Panc1 (cell line): ENCODE results near the gene POLR3K. TPM values are rescaled to one million over a fixed set of nuclear protein-coding genes. Genes with fewer than 3 reads are reported as not detected.

Experiments
- ATAC-seq: fragments of 200-7000 bp; cut with Tn5 transposase; 2 replicates; pipeline ENCODE4 v1.9.1; 2020; ENCODE audit warnings: mild to moderate bottlenecking, moderate library complexity
- BruUV-seq: library from RNA; stranded (reverse); fragments of 400-500 nt; replicated peaks from 2 replicates; lab custom pipeline; 2021; lab: Mats Ljungman, UMichigan
- CTCF ChIA-PET: fragments of 300-600 bp; sonication (Branson Sonifier 250); formaldehyde crosslinking; loops from one replicate; lab custom pipeline; 2022; ENCODE audit warnings: antibody characterized with exemption; lab: Charles Lee
- POLR2A ChIA-PET: fragments of 300-600 bp; sonication (Branson Sonifier 250); formaldehyde crosslinking; loops from one replicate; lab custom pipeline; 2022; ENCODE audit warnings: antibody characterized with exemption; lab: Charles Lee
- DNase-seq: peaks from one replicate; pipeline ENCODE4 v3.0.0-alpha.2; 2010; ENCODE audit warnings: low read depth, low spot score
- H3K27ac ChIP-seq: 2 replicates; pipeline ENCODE4 v1.5.1; 2011; ENCODE audit warnings: mild to moderate bottlenecking, low read length, inconsistent platforms
- H3K27me3 ChIP-seq: fragments of 200-500 bp; sonication (Bioruptor generic); 2 replicates; pipeline ENCODE4 v1.6.0; 2014; ENCODE audit warnings: low read length, inconsistent platforms; ENCODE audit not compliant: control insufficient read depth, insufficient read depth
- H3K36me3 ChIP-seq: fragments of 200-500 bp; sonication (Bioruptor generic); 2 replicates; pipeline ENCODE4 v1.5.1; 2014; ENCODE audit warnings: inconsistent platforms, mild to moderate bottlenecking, low read length, moderate library complexity; ENCODE audit not compliant: control insufficient read depth, insufficient read depth
- H3K4me1 ChIP-seq: 2 replicates; pipeline ENCODE4 v1.5.1; 2011; ENCODE audit warnings: inconsistent platforms, mild to moderate bottlenecking, low read length, moderate library complexity; ENCODE audit not compliant: control insufficient read depth, insufficient read depth
- H3K4me3 ChIP-seq, 2 experiments: 2 replicates each; pipeline ENCODE4 v1.5.1; 2011 to 2012; ENCODE audit warnings: low read depth in 2 of 2, low read length in 2 of 2, mild to moderate bottlenecking in 2 of 2, inconsistent platforms in 1 of 2, moderate library complexity in 1 of 2
- H3K9me3 ChIP-seq: fragments of 200-500 bp; sonication (Bioruptor generic); 2 replicates; pipeline ENCODE4 v1.5.1; 2014; ENCODE audit warnings: low read depth, mild to moderate bottlenecking, inconsistent platforms, low read length, moderate library complexity; ENCODE audit not compliant: control insufficient read depth, insufficient read depth
- CTCF ChIP-seq: fragments of 450-650 bp; IDR thresholded peaks from 2 replicates; pipeline ENCODE4 v1.5.1; 2017; ENCODE audit warnings: mild to moderate bottlenecking
- POLR2AphosphoS5 ChIP-seq: IDR thresholded peaks from 2 replicates; pipeline ENCODE4 v1.6.1; 2012; ENCODE audit warnings: mild to moderate bottlenecking, low read depth, low read length, moderate library complexity
- REST ChIP-seq, 2 experiments: IDR thresholded peaks; 2 replicates each; pipeline ENCODE4 v1.6.1; 2011 to 2012; ENCODE audit warnings: low read depth in 2 of 2, control low read depth in 1 of 2, low read length in 1 of 2, mild to moderate bottlenecking in 1 of 2, moderate library complexity in 1 of 2; ENCODE audit not compliant: insufficient read depth in 1 of 2
- SIN3A ChIP-seq: IDR thresholded peaks from 2 replicates; pipeline ENCODE4 v1.6.1; 2012; ENCODE audit warnings: low read depth, mild to moderate bottlenecking, low read length, moderate library complexity, borderline replicate concordance; ENCODE audit not compliant: insufficient read depth
- TCF7L2 ChIP-seq: IDR thresholded peaks from 2 replicates; pipeline ENCODE4 v1.6.1; 2011; ENCODE audit warnings: mild to moderate bottlenecking, low read depth, low read length, inconsistent platforms
- in situ Hi-C: cut with HindIII; loops from 2 replicates; pipeline ENCODE4 v1.10.0; 2016; ENCODE audit warnings: low sequenced_read_pairs, low pct_unique_long_range_greater_than_20kb
- intact Hi-C: fragments of 100-400 bp; cut with micrococcal nuclease; formaldehyde crosslinking; loops from one replicate; pipeline ENCODE4 v1.10.0; 2022; ENCODE audit not compliant: unreplicated experiment
- total RNA-seq: library from RNA; stranded (reverse); gene quantifications from one replicate; pipeline ENCODE4 v1.2.1, GENCODE V29; 2021; ENCODE audit not compliant: unreplicated experiment

Gene POLR3K
- total RNA-seq, 1 experiment from 2014 or later: 35.7 TPM

- no TSS peak for BruUV-seq
- no peaks in the 10 kb centered on the region for H3K27me3 ChIP-seq
- TF ChIP-seq SIN3A: no peak
- TF ChIP-seq TCF7L2: no peak
- TF ChIP-seq REST (IDR thresholded peaks at IDR 0.05; ENCODE audit: insufficient read depth in 1 of 2, low read depth in 2 of 2, low read length in 1 of 2): no peak
- no peak for TF ChIP-seq CTCF
- no peak for TF ChIP-seq POLR2AphosphoS5
- 0 out of 2 replicates have a peak, but pooled peaks cover 2% of the 10 kb centered on the region for H3K4me1 ChIP-seq
- H3K9me3 ChIP-seq: no peaks in the 10 kb centered on the region
- ChIA-PET CTCF (no interaction called here), POLR2A (no interaction called here)
- intact Hi-C loops: no loop called here
- in situ Hi-C loops: no loop called here
- no peak for DNase-seq
- no peak overlapping the region for H3K4me3 ChIP-seq
- H3K27ac ChIP-seq: no peak overlapping the region
- H3K36me3 ChIP-seq: no peaks in the 10 kb centered on the region
- no peak for ATAC-seq
These were observed 47.6 kb upstream of the POLR3K start for GRCh38 chr16:100989-101388.

GRCh38 chr16:97822-98221 lies 44.4 kb upstream of the POLR3K start:
- no peak overlapping the region for H3K4me3 ChIP-seq
- CTCF ChIA-PET: interaction anchor here (1.1 to 2.1 kb wide), 2 partner anchors 32 to 80 kb away, joined by 4 to 16 read pairs; no protein-coding TSS in a partner anchor
- DNase-seq (no peak), ATAC-seq (no peak)
- BruUV-seq: no TSS peak
- no peaks in the 10 kb centered on the region for H3K27me3 ChIP-seq
- H3K9me3 ChIP-seq: no peaks in the 10 kb centered on the region
- intact Hi-C loops: loop anchor here (2.0 kb wide), 1 partner anchor 33 kb away; no protein-coding TSS in a partner anchor
- TF ChIP-seq TCF7L2: no peak
- no peak for TF ChIP-seq REST (IDR thresholded peaks at IDR 0.05; ENCODE audit: insufficient read depth in 1 of 2, low read depth in 2 of 2, low read length in 1 of 2)
- no peak for TF ChIP-seq POLR2AphosphoS5
- TF ChIP-seq SIN3A: no peak
- no peak for TF ChIP-seq CTCF
- H3K27ac ChIP-seq: no peak overlapping the region
- in situ Hi-C loops: no loop called here
- H3K36me3 ChIP-seq: no peaks in the 10 kb centered on the region
- 0 out of 2 replicates have a peak, but pooled peaks cover 2% of the 10 kb centered on the region for H3K4me1 ChIP-seq
- POLR2A ChIA-PET: no interaction called here
